Effector memory CD8-positive, alpha-beta T cell (primary cell): Measurements from ENCODE around the gene DISP3.
"Not testable (repeated sequence)": the region's sequence is repeated elsewhere in the genome, so short reads cannot be mapped to it uniquely, and the experiment has no call there.

ENCODE experiments used
- ATAC-seq: fragments of 150-1000 bp; cut with Tn5 transposase; replicated peaks from 2 replicates; pipeline ENCODE4 v1.10.0; 2021; ENCODE audit warnings: mild to moderate bottlenecking, moderate library complexity
- DNase-seq, 3 experiments: peaks; one replicate each; pipeline ENCODE4 v3.0.0; 2021
- H3K27ac Mint-ChIP-seq, 2 donors: one replicate each; pipeline ENCODE4 v1.8.0; 2022; ENCODE audit warnings: mild to moderate bottlenecking in 2 of 2, mixed read lengths in 2 of 2, moderate library complexity in 2 of 2
- H3K27me3 Mint-ChIP-seq, 2 donors: one replicate each; pipeline ENCODE4 v1.8.0; 2022; ENCODE audit warnings: mixed read lengths in 2 of 2
- H3K36me3 Mint-ChIP-seq: one replicate; pipeline ENCODE4 v1.8.0; 2022; ENCODE audit warnings: mild to moderate bottlenecking, moderate library complexity, mixed read lengths; ENCODE audit not compliant: insufficient read depth
- H3K4me1 Mint-ChIP-seq, 2 donors: one replicate each; pipeline ENCODE4 v1.8.0; 2022; ENCODE audit warnings: low read depth in 2 of 2, mixed read lengths in 2 of 2
- H3K4me3 Mint-ChIP-seq, 2 donors: one replicate each; pipeline ENCODE4 v1.8.0; 2022; ENCODE audit warnings: mild to moderate bottlenecking in 2 of 2, mixed read lengths in 2 of 2, moderate library complexity in 2 of 2
- H3K9me3 Mint-ChIP-seq, 2 donors: one replicate each; pipeline ENCODE4 v1.8.0; 2022; ENCODE audit warnings: mixed read lengths in 2 of 2

DISP3 gene

DNA sequence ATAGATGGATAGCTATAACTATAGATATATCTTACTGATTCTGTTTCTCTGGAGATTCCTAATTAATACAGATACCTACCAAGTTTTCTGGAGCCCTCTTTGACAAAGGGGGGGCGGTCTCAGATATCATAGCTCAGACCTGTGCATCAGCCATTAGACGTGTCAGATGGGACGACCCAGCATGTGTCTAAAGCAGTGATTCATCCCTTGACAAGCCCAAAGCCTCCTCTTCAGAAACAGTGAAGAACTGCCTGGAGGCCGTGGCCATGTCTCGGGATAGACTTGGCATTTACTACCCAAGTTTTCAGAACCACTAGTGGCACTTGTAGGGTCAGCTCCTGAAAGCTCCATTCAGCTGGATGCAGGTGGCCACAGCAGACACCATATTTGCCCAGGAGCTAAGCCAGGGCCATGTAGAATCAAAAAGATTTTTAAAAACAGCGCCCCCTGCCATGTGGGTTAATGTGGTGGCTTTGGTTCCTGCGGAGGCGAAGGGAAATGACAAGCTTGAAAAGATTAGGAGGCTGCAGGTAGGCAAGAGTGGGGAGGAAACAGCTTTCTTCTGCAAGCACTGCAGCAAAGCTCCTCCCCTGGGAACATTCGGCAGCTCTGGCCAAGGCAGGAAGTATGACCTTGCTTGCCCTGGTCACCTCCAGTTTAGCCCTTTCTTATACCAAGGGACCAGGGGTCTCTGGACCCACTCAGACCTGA lies 93.1 kb downstream of the DISP3 start:
- Mint-ChIP-seq H3K4me1 (peaks cover 2 to 3% of the 10 kb centered on the region in 2 donors), H3K36me3 (no peaks in the 10 kb centered on the region), H3K9me3 (no peaks in the 10 kb centered on the region), H3K27ac (no peak overlapping the region), H3K4me3 (no peak overlapping the region), H3K27me3 (peaks cover 38 to 76% of the 10 kb centered on the region in 2 donors)
- DNase-seq (no peak), ATAC-seq (no peak)

DNA sequence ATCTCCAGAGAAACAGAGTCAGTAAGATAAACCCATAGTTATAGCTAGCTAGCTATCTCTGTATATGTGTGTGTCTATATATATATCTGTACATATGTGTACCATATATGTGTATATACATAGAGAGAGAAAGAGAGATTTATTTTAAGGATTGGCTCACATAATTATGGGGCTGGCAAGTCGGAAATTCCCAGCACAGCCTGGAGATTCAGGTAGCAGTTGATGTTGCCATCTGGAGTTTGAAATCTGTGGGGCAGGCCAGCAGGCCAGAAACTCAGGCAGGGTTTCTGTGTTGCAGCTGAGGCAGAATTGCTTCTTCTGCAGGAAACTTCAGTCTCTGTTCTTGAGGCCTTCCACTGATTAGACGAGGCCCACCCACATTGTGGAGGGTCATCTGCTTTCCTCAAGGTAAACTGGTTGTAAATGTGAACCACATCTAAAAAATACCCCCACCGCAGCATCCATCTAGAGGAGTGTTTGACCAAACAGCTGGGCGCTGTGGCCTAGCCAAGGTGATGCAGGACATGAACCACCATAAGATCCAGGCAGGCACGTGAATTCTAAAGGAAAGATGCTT lies 94.2 kb downstream of the DISP3 start:
- Mint-ChIP-seq H3K4me3 (no peak overlapping the region), H3K36me3 (no peaks in the 10 kb centered on the region), H3K27ac (no peak overlapping the region), H3K27me3 (peaks cover 46 to 76% of the 10 kb centered on the region in 2 donors), H3K9me3 (no peaks in the 10 kb centered on the region), H3K4me1 (peaks cover 2 to 3% of the 10 kb centered on the region in 2 donors)
- DNase-seq (no peak), ATAC-seq (no peak)

DNA sequence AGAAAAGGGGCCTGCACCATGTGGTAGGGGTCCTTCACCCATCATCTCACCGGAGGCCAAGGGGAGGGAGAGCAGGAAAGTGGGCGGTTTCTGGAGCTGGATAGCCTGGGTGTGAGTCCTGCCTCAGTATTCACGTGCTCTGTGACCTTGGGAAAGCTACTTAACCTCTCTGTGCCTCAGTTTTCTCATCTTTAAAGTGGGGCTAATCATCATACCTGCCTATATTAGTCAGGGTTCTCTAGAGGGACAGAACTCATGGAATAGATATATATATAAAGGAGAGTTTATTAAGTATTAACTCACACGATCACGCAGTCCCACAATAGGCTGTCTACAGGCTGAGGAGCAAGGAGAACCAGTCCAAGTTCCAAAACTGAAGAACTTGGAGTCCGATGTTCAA lies 96.6 kb downstream of the DISP3 start:
- DNase-seq (no peak), ATAC-seq (no peak)
- Mint-ChIP-seq H3K36me3 (no peaks in the 10 kb centered on the region), H3K27ac (no peak overlapping the region), H3K9me3 (no peaks in the 10 kb centered on the region), H3K4me1 (peaks cover 0 to 4% of the 10 kb centered on the region in 2 donors), H3K4me3 (no peak overlapping the region), H3K27me3 (peaks cover 35 to 76% of the 10 kb centered on the region in 2 donors)

DNA sequence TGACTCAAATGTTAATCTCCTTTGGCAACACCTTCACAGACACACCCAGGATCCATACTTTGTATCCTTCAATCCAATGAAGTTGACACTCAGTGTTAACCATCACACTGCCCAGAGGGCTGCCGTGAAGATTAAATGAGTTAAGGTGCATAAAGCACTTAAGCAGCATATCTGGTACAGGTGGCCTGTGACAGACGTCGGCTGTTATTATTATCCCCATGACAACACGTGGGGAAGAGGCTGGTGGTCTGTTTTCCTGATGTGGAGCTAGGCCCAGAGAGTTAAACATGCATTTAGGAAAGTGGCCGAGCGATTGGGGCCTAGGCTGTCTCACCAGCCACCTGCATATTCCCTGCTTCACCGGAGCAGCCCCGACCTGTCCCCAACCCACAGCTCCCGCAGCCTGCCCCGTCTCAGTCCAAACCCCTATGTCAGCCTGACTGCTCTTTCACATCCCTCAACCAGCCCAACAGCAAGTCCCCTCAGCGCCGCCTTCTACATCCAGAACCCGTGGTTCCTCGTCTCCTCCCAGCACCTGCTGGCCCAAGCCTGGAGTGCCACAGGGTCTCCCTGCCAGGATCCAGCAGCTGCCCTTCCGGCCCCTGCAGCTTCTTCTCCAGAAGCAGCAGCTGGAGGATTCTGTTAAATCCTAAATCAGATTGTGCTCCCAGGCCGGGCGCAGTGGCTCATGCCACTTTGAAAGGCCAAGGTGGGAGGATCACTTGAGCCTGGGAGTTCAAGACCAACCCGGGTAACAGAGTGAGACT lies 97.3 kb downstream of the DISP3 start:
- Mint-ChIP-seq H3K9me3 (no peaks in the 10 kb centered on the region), H3K4me3 (no peak overlapping the region), H3K27me3 (peaks cover 38 to 76% of the 10 kb centered on the region in 2 donors), H3K4me1 (peaks cover 0 to 4% of the 10 kb centered on the region in 2 donors), H3K27ac (no peak overlapping the region), H3K36me3 (no peaks in the 10 kb centered on the region)
- no peak for DNase-seq
- no peak for ATAC-seq

DNA sequence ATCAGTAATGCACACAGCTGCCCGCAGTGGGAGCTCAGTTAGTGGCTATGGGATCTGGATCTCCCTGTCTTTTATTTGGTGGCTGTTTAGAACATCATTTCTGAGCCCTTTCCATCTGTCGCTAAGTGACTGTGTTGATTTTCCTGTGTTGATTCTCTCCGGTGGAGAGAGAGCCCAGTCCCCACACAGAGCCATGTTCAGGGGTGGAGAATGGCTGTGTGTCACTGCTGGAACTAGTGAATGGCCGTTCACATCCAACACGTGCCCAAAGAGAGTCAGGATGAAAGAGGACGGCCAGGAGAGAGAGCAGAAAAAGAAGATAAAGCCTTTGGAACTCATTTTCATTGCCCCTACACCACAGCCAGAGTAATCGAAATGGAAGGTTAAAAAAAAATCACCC lies 99.0 kb downstream of the DISP3 start:
- peaks cover 0 to 2% of the 10 kb centered on the region in 2 donors for H3K4me1 Mint-ChIP-seq
- ATAC-seq, result no peak
- no peak for DNase-seq
- no peak overlapping the region for H3K27ac Mint-ChIP-seq
- H3K9me3 Mint-ChIP-seq, result no peaks in the 10 kb centered on the region
- no peaks in the 10 kb centered on the region for H3K36me3 Mint-ChIP-seq
- peaks cover 48 to 88% of the 10 kb centered on the region in 2 donors for H3K27me3 Mint-ChIP-seq
- H3K4me3 Mint-ChIP-seq, result no peak overlapping the region

DNA sequence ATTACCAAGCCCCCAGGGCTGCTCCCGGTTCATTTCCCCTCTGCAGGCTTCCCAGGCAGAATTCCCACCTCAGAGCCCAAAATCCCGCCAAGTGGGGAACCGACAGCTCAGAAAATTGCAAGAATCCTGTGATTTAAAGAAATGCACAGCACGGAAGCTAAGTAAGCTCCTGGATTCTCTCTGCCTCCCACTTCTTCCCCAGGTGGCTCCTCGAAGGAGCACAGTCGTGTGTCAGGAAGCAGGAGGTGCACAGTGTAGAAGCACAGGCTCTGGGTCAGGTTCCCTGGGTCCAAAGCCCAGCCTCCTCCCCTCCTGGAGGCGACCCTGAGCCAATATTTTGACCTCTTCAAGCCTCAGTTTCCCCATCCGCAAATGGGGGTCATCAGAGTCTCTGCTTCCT lies 100.6 kb downstream of the DISP3 start:
- Mint-ChIP-seq H3K36me3 (no peaks in the 10 kb centered on the region), H3K4me3 (no peak overlapping the region), H3K4me1 (peaks cover 0 to 2% of the 10 kb centered on the region in 2 donors), H3K27me3 (peaks cover 61 to 99% of the 10 kb centered on the region in 2 donors), H3K9me3 (no peaks in the 10 kb centered on the region), H3K27ac (no peak overlapping the region)
- DNase-seq, result no peak
- no peak for ATAC-seq

DNA sequence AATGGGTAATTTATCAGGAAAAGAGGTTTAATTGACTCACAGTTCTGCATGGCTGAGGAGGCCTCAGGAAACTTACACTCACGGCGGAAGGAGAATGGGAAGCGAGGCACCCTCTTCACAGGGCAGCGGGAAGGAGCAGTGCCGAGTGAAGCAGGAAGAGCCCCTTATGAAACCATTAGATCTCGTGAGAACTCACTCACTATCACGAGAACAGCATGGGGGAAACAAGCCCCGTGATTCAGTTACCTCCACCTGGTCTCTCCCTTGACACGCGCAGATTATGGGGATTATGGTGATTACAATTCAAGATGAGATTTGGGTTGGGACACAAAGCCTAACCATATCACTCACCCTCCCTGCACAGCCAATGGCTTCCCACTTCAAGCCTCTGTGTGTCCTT lies 101.1 kb downstream of the DISP3 start:
- H3K27ac Mint-ChIP-seq, H3K36me3 Mint-ChIP-seq, H3K9me3 Mint-ChIP-seq, ATAC-seq, H3K4me3 Mint-ChIP-seq, H3K4me1 Mint-ChIP-seq, DNase-seq: not testable (repeated sequence)
- peaks cover 64 to 99% of the 10 kb centered on the region in 2 donors for H3K27me3 Mint-ChIP-seq

DNA sequence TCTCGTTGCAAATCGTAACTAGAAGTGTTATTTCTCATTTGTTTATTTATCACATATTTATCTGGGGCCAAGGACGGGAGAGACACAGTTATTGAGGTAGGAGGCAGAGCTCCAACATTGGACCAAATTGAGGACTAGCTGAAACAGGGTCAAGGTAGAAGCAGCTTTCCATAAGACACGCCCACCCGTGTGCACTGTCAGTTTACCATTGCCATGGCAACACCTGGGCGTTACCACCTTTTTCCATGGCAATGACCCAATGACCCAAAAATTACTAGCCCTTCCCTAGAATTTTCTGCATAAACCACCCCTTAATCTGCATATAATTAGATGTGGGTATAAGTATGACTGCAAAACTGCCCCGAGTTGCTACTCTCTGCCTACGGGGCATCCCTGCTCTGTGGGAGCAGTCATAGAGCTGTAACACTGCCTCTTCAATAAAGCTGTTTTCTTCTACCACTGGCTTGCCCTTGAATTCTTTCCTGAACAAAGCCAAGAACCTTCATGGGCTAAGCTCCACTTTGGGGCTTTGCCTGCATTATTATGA lies 102.6 kb downstream of the DISP3 start:
- no peaks in the 10 kb centered on the region for H3K36me3 Mint-ChIP-seq
- H3K27ac Mint-ChIP-seq, result no peak overlapping the region
- H3K9me3 Mint-ChIP-seq, result no peaks in the 10 kb centered on the region
- no peak overlapping the region for H3K4me3 Mint-ChIP-seq
- peaks cover 0 to 2% of the 10 kb centered on the region in 2 donors for H3K4me1 Mint-ChIP-seq
- H3K27me3 Mint-ChIP-seq, result peaks cover 67 to 98% of the 10 kb centered on the region in 2 donors
- DNase-seq, result no peak
- no peak for ATAC-seq

DNA sequence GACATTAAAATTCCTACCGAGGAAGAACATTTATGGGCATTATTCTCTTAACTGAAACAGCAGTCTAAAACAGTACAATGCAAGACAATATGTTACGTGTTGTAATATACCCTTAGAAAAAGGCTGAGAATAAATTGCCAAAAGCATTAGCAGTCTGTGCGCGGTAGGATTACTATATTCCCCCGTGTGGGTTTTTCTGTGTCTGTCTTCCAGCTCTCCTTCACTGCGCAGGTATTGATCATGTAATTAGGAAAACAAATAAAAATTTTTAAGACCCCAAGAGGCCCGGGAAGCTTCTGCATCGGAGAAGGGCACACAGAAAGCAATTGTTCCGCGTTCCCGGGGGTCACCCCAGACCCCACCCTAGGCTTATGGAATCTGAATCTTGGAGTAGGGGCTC lies 106.4 kb downstream of the DISP3 start:
- ATAC-seq, result no peak
- Mint-ChIP-seq H3K4me3 (no peak overlapping the region), H3K27ac (no peak overlapping the region), H3K27me3 (peaks cover 46 to 79% of the 10 kb centered on the region in 2 donors), H3K4me1 (no peaks in the 10 kb centered on the region), H3K36me3 (no peaks in the 10 kb centered on the region), H3K9me3 (no peaks in the 10 kb centered on the region)
- DNase-seq, result no peak
